Kidney tubule cell (primary cell): ENCODE data around the gene SCIMP.
"Not testable (repeated sequence)": the region's sequence is repeated elsewhere in the genome, so short reads cannot be mapped to it uniquely, and the experiment has no call there.

Source experiments
- DNase-seq: peaks from one replicate; pipeline ENCODE4 v3.0.0-alpha.2; 2018; ENCODE audit warnings: low spot score

The SCIMP gene

GRCh38 chr17:5234645-5235576, at the start of gene SCIMP:
SCIMP (minus strand) TSS chr17:5234860; CDS start chr17:5234755, 105 bp downstream.
- DNase-seq, result no peak

- DNase-seq, result peak; percentile 48
Observed at GRCh38 chr17:5283571-5284315, 49.1 kb upstream of the SCIMP start.

GRCh38 chr17:5282642-5283217, 48.1 kb upstream of the SCIMP start:
- DNase-seq, result peak; percentile 30

GRCh38 chr17:5281814-5282641, 47.4 kb upstream of the SCIMP start, which contains the start of gene RABEP1:
RABEP1 (plus strand) TSS chr17:5282284; CDS start chr17:5282487, 203 bp downstream.
- DNase-seq, result peak; percentile 88

GRCh38 chr17:5272322-5272721, 37.7 kb upstream of the SCIMP start:
- DNase-seq, result peak; percentile 9

GRCh38 chr17:5269241-5269960, 34.7 kb upstream of the SCIMP start:
- no peak for DNase-seq

GRCh38 chr17:5264893-5265292, 30.2 kb upstream of the SCIMP start:
- DNase-seq, result no peak

- no peak for DNase-seq
Observed at GRCh38 chr17:5263441-5263840, 28.8 kb upstream of the SCIMP start.

- DNase-seq, result no peak
Observed at GRCh38 chr17:5262416-5262991, 27.8 kb upstream of the SCIMP start.

- peak; percentile 30 for DNase-seq
Observed at GRCh38 chr17:5260542-5260941, 25.9 kb upstream of the SCIMP start.

GRCh38 chr17:5257124-5257523, 22.5 kb upstream of the SCIMP start:
- DNase-seq, result no peak

- no peak for DNase-seq
Observed at GRCh38 chr17:5254903-5255521, 20.4 kb upstream of the SCIMP start.

GRCh38 chr17:5254414-5254813, 19.8 kb upstream of the SCIMP start:
- no peak for DNase-seq

GRCh38 chr17:5249615-5250014, 15.0 kb upstream of the SCIMP start:
- peak; percentile 77 for DNase-seq

- DNase-seq, result no peak
Observed at GRCh38 chr17:5248821-5249479, 14.3 kb upstream of the SCIMP start.

- no peak for DNase-seq
Observed at GRCh38 chr17:5247621-5248020, 13.0 kb upstream of the SCIMP start.

- no peak for DNase-seq
Observed at GRCh38 chr17:5241861-5242671, 7.4 kb upstream of the SCIMP start.

- not testable (repeated sequence) for DNase-seq
Observed at GRCh38 chr17:5239769-5240168, 5.1 kb upstream of the SCIMP start.

- no peak for DNase-seq
Observed at GRCh38 chr17:5238333-5238732, 3.7 kb upstream of the SCIMP start.
